Left renal pelvis (tissue), 4 donors: ENCODE results near the gene PSMD1. TPM values are rescaled to one million over a fixed set of nuclear protein-coding genes. Genes with fewer than 3 reads are reported as not detected.

ENCODE experiments used
- DNase-seq, 4 donors: peaks; one replicate each; pipeline ENCODE4 v3.0.0-alpha.2; 2013; ENCODE audit warnings: low read depth in 4 of 4, low spot score in 3 of 4
- polyA plus RNA-seq, 4 donors: library from polyadenylated mRNA; unstranded; fragments of 120-200 nt; gene quantifications; one replicate each; pipeline ENCODE4 v1.2.1, GENCODE V29; 2013; ENCODE audit not compliant: insufficient read length in 4 of 4

PSMD1 gene
- polyA plus RNA-seq, 4 donors, result 84.9 to 111 (median 102) TPM

- no peak for DNase-seq
Measured at GRCh38 chr2:231104115-231104713, 47.5 kb downstream of the PSMD1 start.

- DNase-seq, result no peak
Measured at GRCh38 chr2:231110551-231110950, 53.9 kb downstream of the PSMD1 start.

GRCh38 chr2:231111987-231112386, 55.3 kb downstream of the PSMD1 start:
- DNase-seq, result no peak

- DNase-seq, result no peak
Measured at GRCh38 chr2:231113489-231113888, 56.8 kb downstream of the PSMD1 start.

GRCh38 chr2:231115651-231116050, 59.0 kb downstream of the PSMD1 start:
- DNase-seq, result no peak

- no peak for DNase-seq
Measured at GRCh38 chr2:231117148-231117547, 60.5 kb downstream of the PSMD1 start.

GRCh38 chr2:231117922-231118613, 61.4 kb downstream of the PSMD1 start:
- DNase-seq, result no peak

GRCh38 chr2:231118614-231118942, 61.9 kb downstream of the PSMD1 start:
- no peak for DNase-seq

- DNase-seq, result no peak
Measured at GRCh38 chr2:231123362-231123898, 66.8 kb downstream of the PSMD1 start.

GRCh38 chr2:231124838-231125568, 68.3 kb downstream of the PSMD1 start, which contains the start of gene HTR2B:
TSS of gene HTR2B (minus strand) at chr2:231125042. CDS start at chr2:231123764, 1,278 bp downstream.
- no peak for DNase-seq

GRCh38 chr2:231126123-231126522, 69.5 kb downstream of the PSMD1 start:
- DNase-seq, result no peak

GRCh38 chr2:231127480-231127879, 70.8 kb downstream of the PSMD1 start:
- no peak for DNase-seq

GRCh38 chr2:231127936-231128335, 71.3 kb downstream of the PSMD1 start:
- DNase-seq, result no peak

- DNase-seq, result no peak
Measured at GRCh38 chr2:231128541-231128940, 71.9 kb downstream of the PSMD1 start.

GRCh38 chr2:231129216-231129615, 72.5 kb downstream of the PSMD1 start:
- no peak for DNase-seq

- DNase-seq, result no peak
Measured at GRCh38 chr2:231130336-231131056, 73.8 kb downstream of the PSMD1 start.

- no peak for DNase-seq
Measured at GRCh38 chr2:231132129-231132528, 75.5 kb downstream of the PSMD1 start.

- DNase-seq, result no peak
Measured at GRCh38 chr2:231133365-231134099, 76.9 kb downstream of the PSMD1 start.

- DNase-seq, result no peak
Measured at GRCh38 chr2:231134910-231135655, 78.4 kb downstream of the PSMD1 start.
